Activated CD4-positive, alpha-beta memory T cell treated with anti-CD3 and anti-CD28 coated beads, Interleukin-2, amount 10 ng/mL, durations not matched to agents 7 days and 5 days (primary cell): ENCODE data around the gene BATF2. TPM values are rescaled to one million over a fixed set of nuclear protein-coding genes. Genes with fewer than 3 reads are reported as not detected.
"Not testable (repeated sequence)": the region's sequence is repeated elsewhere in the genome, so short reads cannot be mapped to it uniquely, and the experiment has no call there.

Experiments
- CTCF ChIA-PET: fragments of 350-600 bp; sonication (Branson Sonifier 250); formaldehyde crosslinking; loops from one replicate; lab custom pipeline; 2021; ENCODE audit warnings: antibody characterized with exemption, inconsistent platforms; lab: Charles Lee
- POLR2A ChIA-PET: fragments of 350-600 bp; sonication (Branson Sonifier 250); formaldehyde crosslinking; loops from one replicate; lab custom pipeline; 2021; ENCODE audit warnings: antibody characterized with exemption; lab: Charles Lee
- DNase-seq: peaks from one replicate; pipeline ENCODE4 v3.0.0-alpha.2; 2020
- H3K27ac Mint-ChIP-seq: one replicate; pipeline ENCODE4 v1.8.0; 2021; ENCODE audit warnings: mild to moderate bottlenecking, mixed read lengths
- H3K27me3 Mint-ChIP-seq: one replicate; pipeline ENCODE4 v1.8.0; 2021; ENCODE audit warnings: mixed read lengths
- H3K36me3 Mint-ChIP-seq: one replicate; pipeline ENCODE4 v1.8.0; 2021; ENCODE audit warnings: low read depth, mixed read lengths
- H3K4me1 Mint-ChIP-seq: one replicate; pipeline ENCODE4 v1.8.0; 2021; ENCODE audit warnings: mixed read lengths
- H3K4me3 Mint-ChIP-seq: one replicate; pipeline ENCODE4 v1.8.0; 2021; ENCODE audit warnings: mild to moderate bottlenecking, mixed read lengths
- H3K9me3 Mint-ChIP-seq: one replicate; pipeline ENCODE4 v1.8.0; 2021; ENCODE audit warnings: mixed read lengths
- total RNA-seq, 2 experiments: library from RNA; stranded (reverse); gene quantifications; one replicate each; pipeline ENCODE4 v1.2.3, GENCODE V29; 2021

Gene BATF2
- total RNA-seq, 2 experiments from 2014 or later: 0.30 to 0.53 TPM

DNA sequence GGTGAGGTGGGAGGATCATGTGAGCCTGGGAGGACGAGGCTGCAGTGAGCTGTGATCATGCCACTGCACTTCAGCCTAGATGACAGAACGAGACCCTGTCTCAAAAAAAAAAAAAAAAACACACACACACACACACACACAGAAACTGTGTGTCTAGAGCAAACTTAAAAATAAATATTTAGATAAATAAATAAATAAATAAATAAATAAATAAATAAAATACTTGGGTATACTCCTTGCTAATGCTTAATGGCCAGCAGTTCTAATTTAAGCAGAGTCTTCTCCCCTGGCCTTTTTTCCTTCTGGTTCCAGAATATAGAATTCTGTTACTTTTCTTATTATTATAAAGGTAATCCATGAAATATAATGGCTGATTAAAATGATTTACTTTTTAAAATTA is 12.1 kb upstream of the BATF2 start:
- ChIA-PET CTCF (no interaction called here), POLR2A (no interaction called here)
- H3K4me3 Mint-ChIP-seq: no peak overlapping the region
- no peaks in the 10 kb centered on the region for H3K27me3 Mint-ChIP-seq
- no peak for DNase-seq
- H3K9me3 Mint-ChIP-seq: no peaks in the 10 kb centered on the region
- H3K4me1 Mint-ChIP-seq: peaks cover 12% of the 10 kb centered on the region
- H3K27ac Mint-ChIP-seq: no peak overlapping the region
- H3K36me3 Mint-ChIP-seq: no peaks in the 10 kb centered on the region

DNA sequence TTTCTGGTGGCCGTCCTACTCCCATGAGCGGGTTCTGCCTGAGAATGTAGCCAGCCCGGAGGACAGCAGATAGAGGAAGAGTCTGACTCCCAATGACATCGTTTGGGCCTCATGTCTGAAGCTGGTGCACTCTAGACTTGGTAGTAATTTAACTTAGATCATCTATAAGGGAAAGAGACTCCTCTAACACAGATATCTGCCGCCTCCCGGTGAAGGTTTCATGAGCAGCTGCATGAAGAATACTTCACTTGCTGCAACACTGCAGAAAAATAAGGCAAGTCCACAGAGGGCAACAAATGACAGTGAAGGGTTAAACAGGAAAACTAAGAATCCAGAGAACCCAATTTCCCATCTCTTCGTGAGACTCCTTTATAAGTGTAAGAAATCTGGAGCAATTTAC is 11.2 kb upstream of the BATF2 start:
- H3K4me3 Mint-ChIP-seq: no peak overlapping the region
- POLR2A ChIA-PET: no interaction called here
- no peak overlapping the region for H3K27ac Mint-ChIP-seq
- H3K36me3 Mint-ChIP-seq: no peaks in the 10 kb centered on the region
- DNase-seq: no peak
- H3K9me3 Mint-ChIP-seq: no peaks in the 10 kb centered on the region
- peaks cover 5% of the 10 kb centered on the region for H3K4me1 Mint-ChIP-seq
- no peaks in the 10 kb centered on the region for H3K27me3 Mint-ChIP-seq
- CTCF ChIA-PET: no interaction called here

DNA sequence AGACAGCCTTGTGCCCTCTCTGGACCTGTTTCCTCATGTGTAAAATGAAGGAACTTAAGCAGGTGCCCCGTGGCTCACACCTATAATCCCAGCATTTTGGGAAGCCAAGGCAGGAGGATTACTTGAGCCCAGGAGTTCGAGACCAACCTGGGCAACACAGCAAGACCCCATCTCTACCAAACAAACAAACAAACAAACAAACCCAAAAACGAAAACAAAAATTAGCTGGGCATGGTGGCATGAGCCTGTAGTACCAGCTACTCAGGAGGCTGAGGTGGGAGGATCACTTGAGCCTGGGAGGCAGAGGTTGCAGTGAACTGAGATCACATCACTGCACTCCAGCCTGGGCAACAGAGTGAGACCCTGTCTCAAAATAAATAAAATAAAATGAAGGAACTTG is 7.2 kb upstream of the BATF2 start:
- POLR2A ChIA-PET: interaction anchor here (1.1 to 1.4 kb wide), 2 partner anchors 9 to 11 kb away, joined by 3 to 5 read pairs; partner anchors contain the start of gene ARL2
- H3K27me3 Mint-ChIP-seq, H3K36me3 Mint-ChIP-seq, H3K27ac Mint-ChIP-seq, DNase-seq, H3K4me3 Mint-ChIP-seq, H3K9me3 Mint-ChIP-seq: not testable (repeated sequence)
- CTCF ChIA-PET: interaction anchor here (0.6 kb wide), 1 partner anchor 21 kb away, joined by 4 read pairs; no protein-coding TSS in a partner anchor
- peaks cover 13% of the 10 kb centered on the region for H3K4me1 Mint-ChIP-seq

DNA sequence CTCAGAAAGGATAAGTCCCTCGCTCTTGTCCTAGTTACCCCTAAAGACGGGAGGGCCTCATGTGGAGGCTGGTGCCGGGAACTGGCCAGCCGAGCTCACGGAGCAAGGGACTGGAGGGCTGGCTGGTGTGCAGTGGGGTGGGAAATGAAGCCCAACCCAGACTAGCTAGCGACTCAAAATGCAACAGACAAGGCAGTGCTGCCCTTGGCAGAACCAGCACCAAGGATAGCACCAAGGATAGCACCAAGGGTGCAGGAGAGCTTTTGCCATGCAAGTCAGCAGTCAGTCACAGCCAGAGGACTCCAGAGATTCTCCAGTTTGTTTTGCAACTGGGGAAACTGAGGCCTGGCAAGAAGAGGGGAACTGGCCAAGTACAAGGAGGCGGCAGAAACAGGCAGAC is 6.5 kb upstream of the BATF2 start:
- Mint-ChIP-seq H3K4me1 (peaks cover 19% of the 10 kb centered on the region), H3K9me3 (no peaks in the 10 kb centered on the region), H3K36me3 (no peaks in the 10 kb centered on the region), H3K4me3 (no peak overlapping the region), H3K27ac (no peak overlapping the region), H3K27me3 (no peaks in the 10 kb centered on the region)
- POLR2A ChIA-PET: interaction anchor here (1.1 to 1.4 kb wide), 2 partner anchors 9 to 11 kb away, joined by 3 to 5 read pairs; partner anchors contain the start of gene ARL2
- DNase-seq: no peak
- CTCF ChIA-PET: interaction anchor here (0.7 kb wide), 2 partner anchors 9 to 77 kb away, joined by 3 to 4 read pairs; no protein-coding TSS in a partner anchor

DNA sequence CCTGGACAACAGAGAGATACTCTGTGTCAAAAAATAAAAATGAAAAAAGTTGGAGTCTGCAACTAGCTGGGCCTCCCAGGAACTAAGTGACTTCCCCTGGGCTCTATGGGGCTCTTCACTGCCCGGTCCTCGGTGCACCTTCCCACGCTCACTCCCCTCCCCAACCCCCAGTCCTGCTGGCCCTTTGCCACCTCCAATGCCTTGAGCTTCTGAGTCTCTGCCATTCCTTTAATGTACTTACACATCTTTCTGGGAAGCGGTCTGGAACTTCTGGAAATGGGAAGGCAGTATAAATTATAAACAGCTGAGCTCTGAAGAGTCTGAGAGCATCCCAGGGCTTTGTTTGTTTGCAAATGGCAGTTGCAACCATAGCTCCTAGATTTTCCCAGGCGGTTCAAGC is 5.9 kb upstream of the BATF2 start:
- Mint-ChIP-seq H3K9me3 (no peaks in the 10 kb centered on the region), H3K4me3 (no peak overlapping the region), H3K36me3 (no peaks in the 10 kb centered on the region), H3K4me1 (peaks cover 24% of the 10 kb centered on the region), H3K27ac (no peak overlapping the region), H3K27me3 (no peaks in the 10 kb centered on the region)
- no peak for DNase-seq
- ChIA-PET CTCF (interaction anchor here (0.7 kb wide), 3 partner anchors 9 to 584 kb away, joined by 3 to 4 read pairs (median 3); no protein-coding TSS in a partner anchor), POLR2A (interaction anchor here (1.1 to 1.4 kb wide), 2 partner anchors 10 to 12 kb away, joined by 3 to 5 read pairs; partner anchors contain the start of gene ARL2)

DNA sequence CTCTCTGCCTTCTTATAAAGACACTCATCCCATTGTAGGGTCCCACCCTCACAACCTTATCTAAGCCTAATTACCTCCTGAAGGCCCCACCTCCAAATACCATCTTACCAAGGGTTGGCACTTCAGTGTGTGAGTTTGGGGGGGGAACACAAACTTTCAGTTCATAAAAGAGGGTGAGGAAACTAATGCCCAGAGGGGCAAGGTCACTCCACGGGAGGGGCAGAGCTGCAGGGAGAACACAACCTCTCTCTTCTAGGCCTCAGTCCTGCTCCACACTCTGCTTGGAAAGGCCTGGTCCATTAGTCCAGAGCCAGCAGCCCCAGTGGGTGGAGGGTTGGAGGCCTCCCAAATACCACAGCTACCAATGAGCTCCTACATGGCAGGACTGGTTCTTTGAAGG is 2.7 kb upstream of the BATF2 start:
- Mint-ChIP-seq H3K4me3 (no peak overlapping the region), H3K9me3 (no peaks in the 10 kb centered on the region), H3K27me3 (no peaks in the 10 kb centered on the region), H3K27ac (peak overlapping the region; percentile 85), H3K4me1 (peaks cover 35% of the 10 kb centered on the region), H3K36me3 (no peaks in the 10 kb centered on the region)
- POLR2A ChIA-PET: interaction anchor here (1.0 to 2.4 kb wide), 3 partner anchors 10 to 14 kb away, joined by 3 to 9 read pairs (median 5); partner anchors contain the start of gene ARL2
- no peak for DNase-seq
- CTCF ChIA-PET: interaction anchor here (1.3 to 2.2 kb wide), 3 partner anchors 14 to 152 kb away, joined by 3 to 21 read pairs (median 4); partner anchors contain the start of gene ARL2

DNA sequence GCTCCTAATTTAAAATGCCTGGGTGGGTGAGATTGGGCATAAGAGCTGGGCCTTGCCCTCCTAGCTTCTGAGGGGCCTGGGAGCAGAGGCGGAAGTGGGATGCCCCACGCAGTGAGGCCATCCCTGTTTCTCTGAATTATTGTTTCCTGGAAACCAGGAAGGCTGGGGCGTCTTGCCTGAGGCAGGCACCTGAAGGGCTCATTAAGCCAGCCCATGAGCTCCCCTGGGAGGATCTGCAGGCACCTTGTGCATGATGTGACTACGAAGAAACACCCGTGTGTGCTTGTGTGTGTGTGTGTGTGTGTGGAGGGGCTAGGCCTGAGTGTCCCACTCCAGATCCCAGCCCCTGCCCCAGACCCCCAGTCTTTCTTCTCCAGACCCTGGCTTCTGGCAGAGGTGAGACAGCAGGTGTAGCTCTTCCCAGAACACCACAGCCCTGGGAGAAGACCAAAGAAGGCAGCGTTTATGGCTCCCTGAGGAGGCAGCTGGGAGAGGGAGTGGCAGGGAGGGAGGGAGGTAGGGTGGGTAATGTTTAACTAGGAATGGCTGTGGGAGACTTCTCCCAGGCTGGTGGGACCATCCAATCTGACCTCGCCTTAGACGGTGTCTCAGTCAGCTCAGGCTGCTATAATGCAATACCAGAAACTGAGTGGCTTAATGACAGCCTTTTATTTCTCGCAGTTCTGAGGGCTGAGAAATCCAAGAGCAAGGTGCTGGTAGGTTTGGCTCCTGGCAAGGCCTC is 2.1 kb upstream of the BATF2 start:
- DNase-seq: peak; percentile 33
- H3K9me3 Mint-ChIP-seq: no peaks in the 10 kb centered on the region
- CTCF ChIA-PET: interaction anchor here (0.9 to 2.2 kb wide), 6 partner anchors 15 to 220 kb away, joined by 3 to 21 read pairs (median 3); partner anchors contain the start of genes ARL2 and SF1
- peak overlapping the region; percentile 85 for H3K27ac Mint-ChIP-seq
- H3K4me3 Mint-ChIP-seq: peak overlapping the region; percentile 63
- POLR2A ChIA-PET: interaction anchor here (1.0 to 2.4 kb wide), 6 partner anchors 10 to 75 kb away, joined by 3 to 9 read pairs (median 4); partner anchors contain the start of genes ARL2, MAJIN, PPP2R5B and SAC3D1
- no peaks in the 10 kb centered on the region for H3K27me3 Mint-ChIP-seq
- peaks cover 35% of the 10 kb centered on the region for H3K4me1 Mint-ChIP-seq
- H3K36me3 Mint-ChIP-seq: no peaks in the 10 kb centered on the region

DNA sequence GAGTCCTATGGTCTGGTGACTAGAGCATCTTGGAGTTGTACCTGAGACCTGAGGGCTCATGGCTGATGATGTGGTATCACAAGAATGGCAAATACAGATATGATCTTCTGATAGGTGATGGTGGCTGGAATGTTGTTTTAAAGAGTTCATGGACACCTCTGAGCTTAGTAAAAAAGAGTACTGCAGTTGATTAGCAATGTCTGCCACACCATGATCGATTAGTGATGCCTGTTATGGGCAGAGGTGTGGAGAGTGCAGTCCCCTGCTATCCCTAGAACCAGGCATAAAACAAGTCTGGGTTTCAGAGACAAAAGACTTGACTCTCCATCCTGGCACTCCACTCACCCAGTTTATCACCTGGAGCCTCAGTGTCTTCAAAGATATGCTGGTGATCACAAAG is 1.4 kb upstream of the BATF2 start:
- DNase-seq: peak; percentile 27
- peak overlapping the region; percentile 63 for H3K4me3 Mint-ChIP-seq
- CTCF ChIA-PET: interaction anchor here (0.9 to 2.2 kb wide), 6 partner anchors 15 to 220 kb away, joined by 3 to 21 read pairs (median 3); partner anchors contain the start of genes ARL2 and SF1
- H3K27me3 Mint-ChIP-seq: no peaks in the 10 kb centered on the region
- H3K4me1 Mint-ChIP-seq: peaks cover 35% of the 10 kb centered on the region
- peak overlapping the region; percentile 85 for H3K27ac Mint-ChIP-seq
- no peaks in the 10 kb centered on the region for H3K36me3 Mint-ChIP-seq
- POLR2A ChIA-PET: interaction anchor here (1.0 to 2.4 kb wide), 5 partner anchors 9 to 74 kb away, joined by 3 to 9 read pairs (median 5); partner anchors contain the start of genes ARL2, MAJIN, PPP2R5B and SAC3D1
- no peaks in the 10 kb centered on the region for H3K9me3 Mint-ChIP-seq

DNA sequence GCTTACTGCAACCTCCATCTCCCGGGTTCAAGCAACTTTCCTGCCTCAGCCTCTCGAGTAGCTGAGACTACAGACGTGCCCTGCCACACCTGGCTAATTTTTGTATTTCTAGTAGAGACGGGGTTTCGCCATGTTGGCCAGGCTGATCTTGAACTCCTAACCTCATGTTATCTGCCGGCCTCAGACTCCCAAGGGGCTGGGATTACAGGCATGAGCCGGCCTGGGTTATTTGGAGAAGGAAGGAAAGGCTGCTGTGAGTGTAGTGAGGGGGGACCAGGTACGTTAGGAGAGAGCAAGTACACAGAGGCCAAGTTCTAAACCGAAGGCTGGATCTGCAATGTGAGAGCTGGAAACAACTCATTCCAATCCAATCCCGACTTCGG is 453 bp downstream of the BATF2 start:
- no peak overlapping the region for H3K27ac Mint-ChIP-seq
- no peaks in the 10 kb centered on the region for H3K27me3 Mint-ChIP-seq
- H3K36me3 Mint-ChIP-seq: no peaks in the 10 kb centered on the region
- ChIA-PET POLR2A (no interaction called here), CTCF (interaction anchor here (0.9 to 1.3 kb wide), 2 partner anchors 9 to 18 kb away, joined by 3 to 5 read pairs; partner anchors contain the start of gene ARL2)
- DNase-seq: no peak
- H3K4me3 Mint-ChIP-seq: peak overlapping the region; percentile 11
- no peaks in the 10 kb centered on the region for H3K9me3 Mint-ChIP-seq
- peaks cover 35% of the 10 kb centered on the region for H3K4me1 Mint-ChIP-seq

DNA sequence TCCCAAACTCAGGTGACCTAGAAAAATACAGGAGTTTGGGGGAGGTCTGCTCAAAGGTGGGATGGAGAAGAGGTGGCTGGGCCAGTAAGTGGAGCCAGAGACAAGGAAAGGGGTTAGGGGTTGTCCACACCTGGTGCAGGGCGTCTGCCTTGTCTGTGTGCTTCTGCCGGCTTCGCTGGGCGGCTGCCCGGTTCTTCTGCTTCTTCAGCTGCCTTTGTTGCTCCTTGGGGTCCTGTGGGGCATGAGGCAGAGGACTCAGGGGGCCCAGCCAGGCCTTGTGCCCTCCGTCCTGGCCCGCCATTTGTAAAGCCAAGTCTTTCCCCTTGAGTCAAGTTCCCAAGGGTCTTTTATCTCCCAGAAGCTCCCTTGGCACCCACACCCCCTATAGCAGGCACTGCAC is 2.5 kb downstream of the BATF2 start:
- Mint-ChIP-seq H3K27me3 (no peaks in the 10 kb centered on the region), H3K27ac (no peak overlapping the region), H3K36me3 (no peaks in the 10 kb centered on the region), H3K9me3 (no peaks in the 10 kb centered on the region), H3K4me1 (peaks cover 39% of the 10 kb centered on the region), H3K4me3 (no peak overlapping the region)
- DNase-seq: no peak
- ChIA-PET POLR2A (interaction anchor here (1.2 to 1.3 kb wide), 2 partner anchors 17 to 146 kb away, joined by 3 read pairs; no protein-coding TSS in a partner anchor), CTCF (no interaction called here)

DNA sequence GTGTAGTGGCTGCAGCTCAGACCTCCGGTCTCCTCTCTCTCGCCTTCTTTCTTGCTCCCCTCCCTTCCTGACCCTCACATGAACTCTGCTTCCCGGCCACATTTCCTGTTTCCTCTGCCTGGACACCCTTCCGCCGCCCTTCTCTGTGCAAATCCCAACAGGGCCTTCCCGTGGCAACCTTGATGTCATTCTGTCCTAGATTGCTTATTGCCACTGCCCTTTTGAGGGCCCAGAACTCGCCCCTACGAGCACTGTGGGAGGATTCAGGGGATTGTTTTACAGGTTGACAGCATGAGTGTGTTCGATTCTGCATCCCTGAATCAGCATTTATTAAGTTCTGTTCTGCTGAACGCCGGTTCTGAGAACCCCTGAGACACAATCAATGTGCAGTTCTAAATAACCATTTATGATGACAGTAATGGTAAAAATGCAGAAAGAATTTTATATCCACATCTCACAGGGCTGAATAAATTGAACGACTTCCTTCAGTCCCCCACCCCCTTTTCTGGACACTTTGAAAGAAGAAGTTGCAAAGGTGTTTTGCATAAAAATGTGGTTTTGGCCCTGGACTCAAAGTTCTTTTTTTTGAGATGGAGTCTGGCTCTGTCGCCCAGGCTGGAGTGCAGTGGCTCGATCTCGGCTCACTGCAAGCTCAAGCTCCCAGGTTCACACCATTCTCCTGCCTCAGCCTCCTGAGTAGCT is 6.4 kb downstream of the BATF2 start:
- peak overlapping the region; percentile 19 for H3K4me3 Mint-ChIP-seq
- H3K4me1 Mint-ChIP-seq: peaks cover 18% of the 10 kb centered on the region
- H3K27me3 Mint-ChIP-seq: no peaks in the 10 kb centered on the region
- ChIA-PET CTCF (interaction anchor here (2.1 kb wide), 1 partner anchor 24 kb away, joined by 6 read pairs; the partner anchor contains the start of gene ARL2), POLR2A (interaction anchor here (1.6 kb wide), 1 partner anchor 19 kb away, joined by 4 read pairs; the partner anchor contains the start of gene MAJIN)
- no peaks in the 10 kb centered on the region for H3K9me3 Mint-ChIP-seq
- no peaks in the 10 kb centered on the region for H3K36me3 Mint-ChIP-seq
- no peak for DNase-seq
- peak overlapping the region; percentile 27 for H3K27ac Mint-ChIP-seq

DNA sequence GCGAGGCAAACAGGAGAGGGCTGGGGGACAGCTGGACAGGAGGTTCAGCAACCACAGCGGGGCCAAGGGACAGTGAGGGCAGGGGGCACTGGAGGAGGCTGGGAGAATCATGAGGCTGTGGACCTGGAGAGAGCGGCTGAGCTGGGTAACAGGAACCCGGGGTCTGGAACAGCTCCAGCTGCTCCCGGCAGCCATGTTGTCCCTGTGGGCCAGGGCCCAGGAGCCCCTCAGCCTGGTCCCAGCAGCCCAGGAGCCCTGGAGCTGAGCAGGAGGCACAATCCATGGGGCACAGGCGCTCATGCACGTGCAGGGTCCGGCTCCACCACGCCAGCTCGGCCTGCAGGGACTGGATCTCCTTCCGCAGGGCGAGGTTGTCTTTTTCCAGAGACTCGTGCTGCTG is 7.4 kb downstream of the BATF2 start:
- H3K9me3 Mint-ChIP-seq: no peaks in the 10 kb centered on the region
- no peak for DNase-seq
- no peak overlapping the region for H3K4me3 Mint-ChIP-seq
- POLR2A ChIA-PET: interaction anchor here (1.4 kb wide), 1 partner anchor 10 kb away, joined by 5 read pairs; no protein-coding TSS in a partner anchor
- H3K27me3 Mint-ChIP-seq: peaks cover 2% of the 10 kb centered on the region
- no peaks in the 10 kb centered on the region for H3K36me3 Mint-ChIP-seq
- H3K4me1 Mint-ChIP-seq: peaks cover 18% of the 10 kb centered on the region
- no peak overlapping the region for H3K27ac Mint-ChIP-seq
- CTCF ChIA-PET: interaction anchor here (2.1 kb wide), 1 partner anchor 25 kb away, joined by 6 read pairs; the partner anchor contains the start of gene ARL2
